ENCODE measurements around the gene EGFL6.

- TF ChIP-seq CEBPB (IDR thresholded peaks at IDR 0.05) (no peak), CTCF (IDR thresholded peaks at IDR 0.05) (no peak), JUN (IDR thresholded peaks at IDR 0.05) (no peak), POLR2A (IDR thresholded peaks at IDR 0.05; ENCODE audit: low read length) (no peak), POLR2AphosphoS2 (conservative IDR thresholded peaks at IDR 0.05; ENCODE audit: low read length) (no peak), FOSL2 (IDR thresholded peaks at IDR 0.05) (no peak), FOSL2 (CRISPR knock-in tag; IDR thresholded peaks at IDR 0.05) (no peak), RFX5 (IDR thresholded peaks at IDR 0.05) (no peak), PBX3 (IDR thresholded peaks at IDR 0.05) (no peak), REST (IDR thresholded peaks at IDR 0.05) (no peak), EP300 (IDR thresholded peaks at IDR 0.05) (no peak), CHD2 (IDR thresholded peaks at IDR 0.05; ENCODE audit: low read length, partially characterized antibody) (no peak), KDM1A (IDR thresholded peaks at IDR 0.05; ENCODE audit: low read depth) (no peak), RAD21 (conservative IDR thresholded peaks at IDR 0.05 in 1 of 2, IDR thresholded peaks at IDR 0.05 in 1 of 2) (no peak)
These were observed 57.9 kb downstream of the EGFL6 start for GRCh38 chrX:13627306-13627705.
